Activated naive CD4-positive, alpha-beta T cell treated with anti-CD3 and anti-CD28 coated beads, Interleukin-2, amount 10 ng/mL, durations not matched to agents 7 days and 5 days (primary cell): Measurements from ENCODE around the gene TRAM1L1.

Source experiments
- CTCF ChIA-PET: fragments of 350-600 bp; sonication (Branson Sonifier 250); formaldehyde crosslinking; loops from one replicate; lab custom pipeline; 2021; ENCODE audit warnings: antibody characterized with exemption; lab: Charles Lee
- DNase-seq: peaks from one replicate; pipeline ENCODE4 v3.0.0-alpha.2; 2020
- H3K27ac Mint-ChIP-seq: one replicate; pipeline ENCODE4 v1.8.0; 2021; ENCODE audit warnings: mild to moderate bottlenecking, moderate library complexity, mixed read lengths
- H3K27me3 Mint-ChIP-seq: one replicate; pipeline ENCODE4 v1.8.0; 2021; ENCODE audit warnings: mild to moderate bottlenecking, mixed read lengths
- H3K36me3 Mint-ChIP-seq: one replicate; pipeline ENCODE4 v1.8.0; 2021; ENCODE audit warnings: mixed read lengths
- H3K4me1 Mint-ChIP-seq: one replicate; pipeline ENCODE4 v1.8.0; 2021; ENCODE audit warnings: mixed read lengths
- H3K4me3 Mint-ChIP-seq: one replicate; pipeline ENCODE4 v1.8.0; 2021; ENCODE audit warnings: mild to moderate bottlenecking, moderate library complexity, mixed read lengths
- H3K9me3 Mint-ChIP-seq: one replicate; pipeline ENCODE4 v1.8.0; 2021; ENCODE audit warnings: mixed read lengths

TRAM1L1 gene

DNA sequence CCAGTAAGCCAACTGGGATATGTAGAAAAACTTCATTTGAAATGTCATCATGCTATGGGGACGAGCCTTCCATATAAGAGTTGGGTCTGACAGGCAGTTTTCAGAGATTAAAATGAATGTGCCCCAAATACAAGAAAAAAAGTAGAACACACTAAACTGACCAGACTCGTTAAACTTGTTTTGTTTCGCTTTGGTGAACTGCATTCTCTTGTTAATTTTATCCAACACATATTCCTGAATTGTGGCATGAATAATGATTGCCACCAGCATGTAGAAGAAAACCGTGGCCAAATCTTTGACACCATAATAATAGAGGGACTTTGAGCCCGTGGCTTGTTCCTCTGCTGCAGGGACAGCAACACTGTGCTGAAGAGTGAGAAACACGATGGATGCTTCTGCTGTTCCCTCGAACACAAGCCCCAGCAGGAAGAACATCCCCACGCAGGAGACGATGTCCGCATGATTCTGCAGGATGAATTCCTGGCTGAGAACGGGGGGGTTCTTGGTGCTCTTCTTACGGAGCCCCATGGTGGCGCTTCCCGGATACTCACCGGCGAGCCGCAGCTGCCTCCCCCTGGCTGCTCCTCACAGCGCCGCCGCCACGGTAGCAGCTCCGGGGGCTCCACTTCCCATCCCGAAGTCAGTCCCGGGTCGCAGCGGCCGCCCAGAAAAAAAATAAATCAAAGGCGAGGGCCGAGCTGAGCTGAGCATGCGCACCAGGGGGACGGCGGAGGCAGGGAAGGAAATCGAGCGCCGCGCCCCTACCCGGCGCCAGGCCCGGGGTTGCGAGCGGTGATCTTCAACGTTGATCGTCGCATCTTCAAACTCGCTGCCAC is at the start of gene TRAM1L1:
Gene TRAM1L1 (minus strand): TSS at position 711 of the 836 bp plus-strand sequence. CDS start 183 bp downstream, at position 528.
- Mint-ChIP-seq H3K36me3 (no peaks in the 10 kb centered on the region), H3K27me3 (no peaks in the 10 kb centered on the region), H3K27ac (no peak within 1 kb of the TSS), H3K9me3 (no peaks in the 10 kb centered on the region), H3K4me1 (no peaks in the 10 kb centered on the region), H3K4me3 (peak within 1 kb of the TSS; percentile 26)
- CTCF ChIA-PET = no interaction called here
- DNase-seq = peak; percentile 19

DNA sequence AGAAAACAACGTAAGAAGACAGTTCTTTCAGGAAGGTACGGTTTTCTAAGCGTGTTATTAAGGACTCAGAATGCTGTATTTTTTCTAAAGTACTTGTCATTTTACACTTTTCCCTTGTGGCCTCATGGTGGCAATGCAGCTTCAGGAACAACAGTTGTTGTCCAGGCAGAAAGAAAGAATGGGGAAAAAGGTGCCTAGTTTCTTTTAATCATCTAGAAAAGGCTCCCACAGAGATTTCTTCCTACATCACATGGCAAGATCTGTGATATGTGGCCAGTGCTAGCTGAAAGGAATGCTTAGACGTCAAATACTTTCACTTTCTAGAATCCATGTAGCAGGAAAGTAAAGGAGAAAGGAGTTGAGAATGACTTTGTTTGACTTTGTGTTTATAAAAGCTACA is 49.0 kb upstream of the TRAM1L1 start:
- CTCF ChIA-PET = no interaction called here
- Mint-ChIP-seq H3K4me1 (no peaks in the 10 kb centered on the region), H3K36me3 (no peaks in the 10 kb centered on the region), H3K27ac (no peak overlapping the region), H3K4me3 (no peak overlapping the region), H3K27me3 (no peaks in the 10 kb centered on the region), H3K9me3 (peaks cover 4% of the 10 kb centered on the region)
- DNase-seq = no peak

DNA sequence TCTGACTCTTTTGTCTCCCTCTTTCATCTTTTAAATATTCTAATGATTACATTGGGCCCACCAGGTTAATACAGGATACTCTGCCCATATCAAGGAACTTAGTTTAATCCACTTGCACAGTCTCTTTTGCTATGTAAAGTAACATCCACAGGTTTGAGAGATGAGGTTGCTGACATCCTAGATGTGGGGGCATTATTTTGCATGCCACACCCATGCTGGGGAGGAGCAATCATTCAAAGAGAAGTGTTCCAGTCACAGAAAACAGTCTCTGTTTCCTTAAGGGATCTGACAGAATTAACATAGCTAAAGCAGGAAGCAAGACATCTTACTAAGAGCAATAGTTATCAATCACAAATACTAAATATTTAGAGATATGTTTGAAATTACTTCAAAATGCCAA is 11.5 kb upstream of the TRAM1L1 start:
- DNase-seq = no peak
- Mint-ChIP-seq H3K27ac (no peak overlapping the region), H3K36me3 (no peaks in the 10 kb centered on the region), H3K27me3 (no peaks in the 10 kb centered on the region), H3K4me3 (no peak overlapping the region), H3K4me1 (no peaks in the 10 kb centered on the region), H3K9me3 (no peaks in the 10 kb centered on the region)
- CTCF ChIA-PET = interaction anchor here (1.2 kb wide), 1 partner anchor 19 kb away, joined by 4 read pairs; no protein-coding TSS in a partner anchor

DNA sequence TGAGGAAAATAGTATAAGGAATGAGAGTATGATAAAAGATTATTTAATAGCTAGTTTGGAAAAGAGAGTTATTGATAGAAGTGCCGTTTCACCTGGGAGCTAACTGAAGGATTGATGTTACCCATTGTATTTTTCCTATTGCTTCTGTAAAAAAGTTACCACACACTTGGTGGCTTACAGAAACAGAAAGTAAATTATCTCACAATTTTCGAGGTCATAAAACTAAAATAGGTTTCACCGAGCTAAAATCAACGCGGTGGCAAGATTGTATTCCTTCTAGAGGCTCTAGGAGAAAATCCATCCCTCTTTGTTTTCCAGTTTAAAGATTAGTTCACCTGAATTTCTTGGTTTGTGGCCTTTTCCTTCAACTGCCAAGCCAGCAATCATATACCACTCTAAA is 11.1 kb upstream of the TRAM1L1 start:
- no peaks in the 10 kb centered on the region for H3K9me3 Mint-ChIP-seq
- CTCF ChIA-PET = interaction anchor here (1.2 kb wide), 1 partner anchor 19 kb away, joined by 4 read pairs; no protein-coding TSS in a partner anchor
- no peak for DNase-seq
- H3K27ac Mint-ChIP-seq = no peak overlapping the region
- no peak overlapping the region for H3K4me3 Mint-ChIP-seq
- no peaks in the 10 kb centered on the region for H3K4me1 Mint-ChIP-seq
- no peaks in the 10 kb centered on the region for H3K27me3 Mint-ChIP-seq
- H3K36me3 Mint-ChIP-seq = no peaks in the 10 kb centered on the region

DNA sequence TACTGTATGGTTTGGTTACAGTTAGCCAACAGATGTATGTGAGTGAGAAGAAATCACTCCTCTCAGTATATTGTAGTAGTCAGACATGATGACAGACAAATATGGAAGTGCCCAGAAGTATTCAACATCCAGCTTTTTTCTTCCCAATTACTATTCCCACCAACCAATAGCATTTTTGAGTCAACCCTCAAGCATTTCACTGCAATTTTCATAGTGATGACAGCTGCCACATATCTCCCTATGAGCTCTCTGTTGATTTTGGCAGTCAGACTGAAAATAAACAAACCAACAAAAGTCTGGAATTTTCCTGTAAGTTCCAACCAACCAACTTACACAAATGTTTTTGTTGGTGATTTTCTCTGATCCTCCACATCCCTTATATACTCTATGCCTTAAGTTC is 8.2 kb upstream of the TRAM1L1 start:
- Mint-ChIP-seq H3K4me1 (no peaks in the 10 kb centered on the region), H3K4me3 (no peak overlapping the region), H3K27ac (no peak overlapping the region), H3K9me3 (no peaks in the 10 kb centered on the region), H3K27me3 (no peaks in the 10 kb centered on the region), H3K36me3 (no peaks in the 10 kb centered on the region)
- DNase-seq = no peak
- CTCF ChIA-PET = no interaction called here

DNA sequence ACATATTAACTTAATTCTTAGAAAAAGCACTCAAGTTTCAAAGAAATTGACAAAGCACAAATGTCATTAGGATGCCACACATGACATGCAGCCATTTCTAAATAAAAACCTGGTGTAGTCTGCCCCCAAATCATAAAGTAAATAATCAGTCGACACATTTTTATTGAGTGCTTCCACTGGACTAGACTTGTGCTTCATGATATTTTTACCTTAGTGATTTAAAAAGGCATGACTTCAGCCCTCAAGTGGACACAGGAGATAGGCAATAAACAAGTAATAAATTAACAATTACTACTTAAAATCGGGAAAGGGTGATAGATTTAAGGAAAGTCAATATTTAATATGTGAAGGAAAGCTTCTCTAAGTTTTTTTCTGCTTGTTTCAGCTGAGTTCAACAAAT is 7.6 kb downstream of the TRAM1L1 start:
- no peak for DNase-seq
- H3K27me3 Mint-ChIP-seq = no peaks in the 10 kb centered on the region
- H3K4me1 Mint-ChIP-seq = no peaks in the 10 kb centered on the region
- H3K27ac Mint-ChIP-seq = no peak overlapping the region
- no peak overlapping the region for H3K4me3 Mint-ChIP-seq
- no peaks in the 10 kb centered on the region for H3K9me3 Mint-ChIP-seq
- CTCF ChIA-PET = interaction anchor here (1.1 kb wide), 1 partner anchor 19 kb away, joined by 4 read pairs; no protein-coding TSS in a partner anchor
- no peaks in the 10 kb centered on the region for H3K36me3 Mint-ChIP-seq

- Mint-ChIP-seq H3K4me1 (no peaks in the 10 kb centered on the region), H3K36me3 (no peaks in the 10 kb centered on the region), H3K4me3 (no peak overlapping the region), H3K27ac (no peak overlapping the region), H3K9me3 (no peaks in the 10 kb centered on the region), H3K27me3 (no peaks in the 10 kb centered on the region)
- DNase-seq = no peak
- CTCF ChIA-PET = no interaction called here
Observed at GRCh38 chr4:117068120-117068519, 17.3 kb downstream of the TRAM1L1 start.

DNA sequence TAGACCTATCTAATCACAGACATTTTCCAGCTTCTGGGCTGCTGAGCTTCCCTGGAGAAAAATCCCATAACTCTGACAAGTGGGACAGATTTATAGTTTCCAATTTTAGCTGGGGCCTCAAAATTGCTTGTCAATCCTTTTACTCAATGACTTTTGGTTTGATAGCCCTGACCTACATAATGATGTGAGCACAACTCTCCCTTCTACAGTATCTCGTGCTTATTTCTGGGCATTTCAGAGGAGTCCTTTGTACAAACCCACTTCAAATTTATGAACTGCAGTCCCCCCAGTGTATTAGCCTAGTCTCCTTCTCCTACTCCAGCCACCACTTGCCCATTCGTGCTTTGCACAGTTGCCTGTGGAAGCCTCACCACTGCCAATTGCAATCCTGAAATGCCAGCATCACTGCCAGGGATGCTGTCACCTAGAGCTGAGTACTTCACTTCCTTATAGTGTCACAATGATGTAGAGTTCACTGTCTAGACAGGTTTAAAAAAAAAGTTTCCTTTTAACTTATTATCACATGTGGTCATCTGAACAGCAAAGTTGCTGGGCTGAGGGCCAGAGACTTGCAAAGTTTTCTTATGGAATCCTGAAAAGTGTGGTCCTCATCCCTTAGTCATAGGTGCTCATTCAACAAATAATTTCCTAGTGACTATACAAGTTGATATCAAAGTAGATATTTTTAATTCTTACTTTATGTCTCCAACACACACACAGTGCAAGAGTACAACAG is 21.2 kb downstream of the TRAM1L1 start:
- no peaks in the 10 kb centered on the region for H3K4me1 Mint-ChIP-seq
- no peaks in the 10 kb centered on the region for H3K27me3 Mint-ChIP-seq
- no peak overlapping the region for H3K4me3 Mint-ChIP-seq
- no peak overlapping the region for H3K27ac Mint-ChIP-seq
- CTCF ChIA-PET = no interaction called here
- no peaks in the 10 kb centered on the region for H3K36me3 Mint-ChIP-seq
- H3K9me3 Mint-ChIP-seq = peaks cover 2% of the 10 kb centered on the region
- no peak for DNase-seq

- H3K27ac Mint-ChIP-seq = no peak overlapping the region
- no peaks in the 10 kb centered on the region for H3K27me3 Mint-ChIP-seq
- no peaks in the 10 kb centered on the region for H3K36me3 Mint-ChIP-seq
- H3K9me3 Mint-ChIP-seq = peaks cover 2% of the 10 kb centered on the region
- no peak for DNase-seq
- H3K4me1 Mint-ChIP-seq = no peaks in the 10 kb centered on the region
- CTCF ChIA-PET = no interaction called here
- no peak overlapping the region for H3K4me3 Mint-ChIP-seq
Observed at GRCh38 chr4:117042962-117043361, 42.4 kb downstream of the TRAM1L1 start.
